ENCODE measurements around the gene VPS37C. TPM values are rescaled to one million over a fixed set of nuclear protein-coding genes. Genes with fewer than 3 reads are reported as not detected.
A peak's percentile ranks its signal among the peaks of the same experiment; 100 is the strongest.

Gene VPS37C
- total and polyA plus RNA-seq, 9 of the 15 experiments (the other 6 are each of a cell fraction or from before 2014, with no cell fraction given), result 0.62 to 29.8 (median 11.5) TPM

DNA sequence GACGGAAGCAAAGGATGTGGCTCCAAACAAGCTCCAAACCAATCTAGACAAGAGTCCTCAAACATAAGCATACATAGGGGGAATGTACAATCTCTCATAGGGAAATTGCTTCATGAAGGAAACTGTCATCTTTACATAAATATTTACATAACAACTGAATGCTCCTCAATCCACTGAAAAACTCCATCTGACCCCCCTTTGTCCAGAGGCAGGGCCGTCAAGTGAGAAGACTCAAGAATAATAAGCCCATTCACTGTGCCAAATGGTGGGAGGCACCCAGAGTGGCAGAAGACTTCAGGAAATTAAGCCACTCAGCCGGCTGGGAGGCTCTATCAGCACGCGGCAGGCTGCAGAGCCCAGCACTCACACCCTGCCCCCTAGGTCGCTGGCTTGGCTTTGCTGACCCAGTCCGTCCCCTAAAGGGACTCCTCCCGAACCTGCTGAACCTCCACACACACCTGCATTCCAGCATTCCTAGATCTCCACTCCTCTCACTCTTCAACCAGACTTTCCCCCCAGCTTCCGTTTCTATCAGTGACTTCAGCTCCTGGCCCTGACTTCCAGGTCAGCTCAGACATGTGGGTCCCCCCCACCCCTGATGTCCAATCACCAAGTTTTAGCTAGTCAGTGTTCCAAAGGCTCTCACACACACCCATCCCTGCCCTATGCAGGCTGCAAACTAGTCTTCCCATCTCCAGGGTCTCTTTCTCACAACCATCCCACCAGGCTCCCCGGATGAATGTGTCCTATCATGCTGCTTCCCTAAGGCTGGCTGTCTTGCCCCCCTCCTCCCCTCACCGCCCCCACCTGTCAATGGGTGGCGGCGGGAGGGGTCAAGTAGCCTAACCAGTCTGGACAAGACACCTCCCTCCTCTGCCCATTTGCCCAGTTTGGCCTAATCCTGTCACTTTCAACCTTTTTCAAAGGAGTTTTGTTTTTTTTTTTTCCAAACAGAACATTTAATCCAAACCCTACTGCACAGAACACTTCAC lies 11.3 kb downstream of the VPS37C start (continued):
- no peak for TF ChIP-seq ZNF589 (CRISPR knock-in tag; IDR thresholded peaks at IDR 0.05; ENCODE audit: low read depth)
- TF ChIP-seq STAG1 (CRISPR knock-in tag; IDR thresholded peaks at IDR 0.05; ENCODE audit: borderline replicate concordance), result no peak
- TF ChIP-seq, protein P1, sequence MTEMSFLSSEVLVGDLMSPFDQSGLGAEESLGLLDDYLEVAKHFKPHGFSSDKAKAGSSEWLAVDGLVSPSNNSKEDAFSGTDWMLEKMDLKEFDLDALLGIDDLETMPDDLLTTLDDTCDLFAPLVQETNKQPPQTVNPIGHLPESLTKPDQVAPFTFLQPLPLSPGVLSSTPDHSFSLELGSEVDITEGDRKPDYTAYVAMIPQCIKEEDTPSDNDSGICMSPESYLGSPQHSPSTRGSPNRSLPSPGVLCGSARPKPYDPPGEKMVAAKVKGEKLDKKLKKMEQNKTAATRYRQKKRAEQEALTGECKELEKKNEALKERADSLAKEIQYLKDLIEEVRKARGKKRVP (CRISPR knock-in tag; IDR thresholded peaks at IDR 0.05), result no peak
- peak; percentile 29; the same call in 1 of the 2 replicates for TF ChIP-seq TAL1 (IDR thresholded peaks at IDR 0.05)
- no peak for TF ChIP-seq TAF9B (IDR thresholded peaks at IDR 0.05; ENCODE audit: partially characterized antibody)
- TF ChIP-seq SMARCE1 (IDR thresholded peaks at IDR 0.05), result peak; percentile 32; the same call in 1 of the 2 replicates
- TF ChIP-seq TAF1 (IDR thresholded peaks at IDR 0.05; ENCODE audit: control insufficient read depth, extremely low read depth, insufficient read depth, low read length, severe bottlenecking), result no peak
- TF ChIP-seq EP400 (IDR thresholded peaks at IDR 0.05), result 0 out of 2 replicates have a peak, but pooled peaks have one; percentile 6
- no peak for TF ChIP-seq ZNF431 (CRISPR knock-in tag; IDR thresholded peaks at IDR 0.05)
- no peak for TF ChIP-seq XRCC5 (IDR thresholded peaks at IDR 0.05; ENCODE audit: low read depth, low read length)
- no peak for TF ChIP-seq ZNF778 (CRISPR knock-in tag; IDR thresholded peaks at IDR 0.05)
- 0 out of 2 replicates have a peak, but pooled peaks have one; percentile 16 for TF ChIP-seq CTBP1 (IDR thresholded peaks at IDR 0.05; ENCODE audit: borderline replicate concordance)
- no peak for TF ChIP-seq EWSR1 (IDR thresholded peaks at IDR 0.05; ENCODE audit: borderline replicate concordance, low read depth, partially characterized antibody)
- no peak for TF ChIP-seq STAT5A (IDR thresholded peaks at IDR 0.05; ENCODE audit: borderline replicate concordance, low read length)
- TF ChIP-seq, protein P2, sequence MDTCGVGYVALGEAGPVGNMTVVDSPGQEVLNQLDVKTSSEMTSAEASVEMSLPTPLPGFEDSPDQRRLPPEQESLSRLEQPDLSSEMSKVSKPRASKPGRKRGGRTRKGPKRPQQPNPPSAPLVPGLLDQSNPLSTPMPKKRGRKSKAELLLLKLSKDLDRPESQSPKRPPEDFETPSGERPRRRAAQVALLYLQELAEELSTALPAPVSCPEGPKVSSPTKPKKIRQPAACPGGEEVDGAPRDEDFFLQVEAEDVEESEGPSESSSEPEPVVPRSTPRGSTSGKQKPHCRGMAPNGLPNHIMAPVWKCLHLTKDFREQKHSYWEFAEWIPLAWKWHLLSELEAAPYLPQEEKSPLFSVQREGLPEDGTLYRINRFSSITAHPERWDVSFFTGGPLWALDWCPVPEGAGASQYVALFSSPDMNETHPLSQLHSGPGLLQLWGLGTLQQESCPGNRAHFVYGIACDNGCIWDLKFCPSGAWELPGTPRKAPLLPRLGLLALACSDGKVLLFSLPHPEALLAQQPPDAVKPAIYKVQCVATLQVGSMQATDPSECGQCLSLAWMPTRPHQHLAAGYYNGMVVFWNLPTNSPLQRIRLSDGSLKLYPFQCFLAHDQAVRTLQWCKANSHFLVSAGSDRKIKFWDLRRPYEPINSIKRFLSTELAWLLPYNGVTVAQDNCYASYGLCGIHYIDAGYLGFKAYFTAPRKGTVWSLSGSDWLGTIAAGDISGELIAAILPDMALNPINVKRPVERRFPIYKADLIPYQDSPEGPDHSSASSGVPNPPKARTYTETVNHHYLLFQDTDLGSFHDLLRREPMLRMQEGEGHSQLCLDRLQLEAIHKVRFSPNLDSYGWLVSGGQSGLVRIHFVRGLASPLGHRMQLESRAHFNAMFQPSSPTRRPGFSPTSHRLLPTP (IDR thresholded peaks at IDR 0.05; ENCODE audit: borderline replicate concordance, extremely low read depth, insufficient read length), result no peak
- no peak for TF ChIP-seq SMAD2 (IDR thresholded peaks at IDR 0.05; ENCODE audit: low read depth, low read length)
- TF ChIP-seq TCF3 (CRISPR knock-in tag; IDR thresholded peaks at IDR 0.05), result peak; percentile 66
- TF ChIP-seq EGR1 (conservative IDR thresholded peaks at IDR 0.05), result peak; percentile 44; the same call in 1 of the 2 replicates
